ENCODE measurements around the gene LENG1. TPM values are rescaled to one million over a fixed set of nuclear protein-coding genes. Genes with fewer than 3 reads are reported as not detected.

LENG1 gene
- total and polyA plus RNA-seq, 4 experiments from 2014 or later = 9.9 to 22.7 (median 18.8) TPM

DNA sequence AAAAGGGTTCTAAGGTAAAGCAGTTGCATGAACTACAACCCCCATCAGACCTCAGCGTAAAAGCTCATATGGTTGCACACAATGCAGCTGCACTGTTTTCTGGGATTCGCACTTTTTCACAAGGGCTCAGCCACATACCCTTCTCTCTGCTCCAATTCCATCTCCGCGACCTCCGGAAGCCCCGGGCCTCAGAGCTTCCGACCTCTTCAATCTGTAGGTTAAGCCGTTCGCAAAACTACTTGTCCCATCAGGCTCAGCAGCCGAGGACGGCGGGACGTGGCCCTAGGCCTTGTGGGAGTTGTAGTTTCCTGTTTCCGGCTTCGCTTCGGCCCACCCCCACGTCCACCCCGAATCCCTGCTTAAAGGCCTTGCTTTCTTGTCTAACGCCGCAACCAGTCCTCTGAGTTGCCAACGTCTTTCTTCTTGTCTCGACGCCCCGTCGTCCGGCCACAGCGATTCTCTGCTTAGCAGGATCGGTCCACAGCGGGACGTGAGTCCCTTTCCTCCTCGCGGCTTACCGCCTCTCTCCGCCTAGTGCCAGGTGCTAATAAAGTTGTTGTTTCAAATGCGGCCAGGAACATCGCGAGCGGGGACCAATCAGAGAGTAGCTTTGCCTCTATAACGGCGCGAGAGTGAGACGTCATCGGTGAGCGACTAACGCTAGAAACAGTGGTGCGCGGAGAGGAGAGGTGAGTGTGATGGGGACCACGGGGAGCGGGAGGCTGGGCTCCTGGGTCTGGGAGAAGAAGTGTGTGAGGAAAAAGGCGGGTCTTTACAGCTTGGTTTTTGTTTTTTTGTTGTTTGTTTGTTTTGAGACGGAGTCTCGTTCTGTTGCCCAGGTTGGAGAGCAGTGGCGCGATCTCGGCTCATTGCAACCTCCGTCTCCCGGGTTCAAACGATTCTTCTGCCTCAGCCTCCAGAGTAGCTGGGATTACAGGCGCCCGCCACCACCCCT lies 44.1 kb downstream of the LENG1 start, which contains the start of the genes PRPF31 and TFPT:
Gene PRPF31, plus strand, starts transcription at position 646 of the 955 bp plus-strand sequence. CDS start 2,525 bp downstream, outside the sequence.
Gene TFPT, minus strand, starts transcription at position 549 of the 955 bp plus-strand sequence. Its CDS starts 388 bp downstream, at position 161.
- POLR2A ChIA-PET (ENCODE audit: partially characterized antibody) = interaction anchor here (0.9 to 5.1 kb wide), 20 partner anchors 9 to 720 kb away, joined by 3 to 113 read pairs (median 5); partner anchors contain the start of genes CNOT3, LENG1, LENG8 and LENG9
- Mint-ChIP-seq H3K27ac (peak within 1 kb of the TSS; percentile 91 to 97 (median 95)), H3K9me3 (peaks cover 0 to 8% (median 0%) of the 10 kb centered on the region in 8 donors), H3K4me1 (peaks cover 22 to 44% (median 28%) of the 10 kb centered on the region in 4 donors), H3K27me3 (peaks cover 0 to 2% of the 10 kb centered on the region in 2 donors), H3K4me3 (peak within 1 kb of the TSS; percentile 86 to 99 (median 95)), H3K36me3 (peaks cover 24 to 37% of the 10 kb centered on the region in 2 donors)
- Histone ChIP-seq H3K4me1 (ENCODE audit: insufficient read depth, low read length) (peaks cover 27% of the 10 kb centered on the region), H3K36me3 (ENCODE audit: insufficient read depth, low read length) (peaks cover 17% of the 10 kb centered on the region), H3K27me3 (ENCODE audit: insufficient read depth, low read length) (no peaks in the 10 kb centered on the region), H3K4me3 (ENCODE audit: low read length in 2 of 2) (peak within 1 kb of the TSS; percentile 80 to 81), H3K9me3 (ENCODE audit: control insufficient read depth in 1 of 2, low read length in 2 of 2) (no peaks in the 10 kb centered on the region), H3K27ac (ENCODE audit: low read depth, low read length) (peak within 1 kb of the TSS; percentile 75)
- peak; percentile 97 to 98 (median 97) for DNase-seq
- CTCF ChIA-PET (ENCODE audit: partially characterized antibody) = interaction anchor here (0.8 to 3.0 kb wide), 4 partner anchors 13 to 22 kb away, joined by 3 to 13 read pairs (median 10); partner anchors contain the start of genes CNOT3 and NDUFA3
- intact Hi-C loops (cut with micrococcal nuclease) = loop anchor here (1.0 to 10.0 kb wide), 7 partner anchors 13 to 591 kb away; partner anchors contain the start of genes CNOT3, LENG1, LENG8 and NDUFA3

DNA sequence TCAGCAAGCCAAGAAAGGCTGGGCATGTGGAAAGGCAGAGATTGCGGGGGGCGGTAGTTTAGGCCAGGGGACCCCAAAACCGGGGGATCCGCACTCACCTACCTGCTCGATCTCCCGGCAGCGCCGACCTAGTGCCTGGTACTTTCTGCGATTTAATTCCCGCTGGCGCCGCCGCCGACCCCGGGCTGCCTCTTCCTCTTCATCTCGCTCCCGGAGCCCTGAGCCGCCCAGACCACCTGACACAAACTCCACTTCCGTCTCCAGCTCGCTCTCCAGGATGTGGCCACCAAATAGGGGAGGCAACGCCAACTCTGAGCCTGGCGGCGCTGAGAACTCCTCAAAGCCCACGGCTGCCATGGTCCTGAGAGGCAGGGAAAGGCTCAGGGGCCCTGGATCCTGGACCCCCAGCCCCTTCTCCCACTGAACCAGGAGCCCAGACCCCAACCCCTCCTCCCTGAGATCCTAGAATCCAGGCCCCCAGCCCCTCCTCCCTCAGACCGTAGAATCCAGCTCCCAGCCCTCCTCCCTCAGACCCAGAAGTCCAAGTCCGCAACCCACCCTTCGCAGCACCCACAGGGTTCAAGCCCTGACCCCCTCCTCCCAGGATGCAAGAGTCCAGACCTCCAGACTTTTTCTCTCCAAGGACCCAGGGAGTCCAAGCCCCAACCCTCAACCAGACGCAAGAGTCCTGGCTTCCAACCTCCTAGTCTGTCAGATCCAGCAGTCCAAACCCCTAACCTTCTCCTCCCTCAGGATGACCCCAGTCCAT lies 45.0 kb downstream of the LENG1 start:
- H3K4me3 Mint-ChIP-seq = peak overlapping the region; percentile 86 to 99 (median 95)
- Histone ChIP-seq H3K27me3 (ENCODE audit: insufficient read depth, low read length) (no peaks in the 10 kb centered on the region), H3K4me3 (ENCODE audit: low read length in 2 of 2) (peak overlapping the region; percentile 80 to 81), H3K4me1 (ENCODE audit: insufficient read depth, low read length) (peaks cover 27% of the 10 kb centered on the region), H3K27ac (ENCODE audit: low read depth, low read length) (peak overlapping the region; percentile 75), H3K36me3 (ENCODE audit: insufficient read depth, low read length) (peaks cover 17% of the 10 kb centered on the region), H3K9me3 (ENCODE audit: control insufficient read depth in 1 of 2, low read length in 2 of 2) (no peaks in the 10 kb centered on the region)
- H3K27me3 Mint-ChIP-seq = peaks cover 0 to 2% of the 10 kb centered on the region in 2 donors
- CTCF ChIA-PET (ENCODE audit: partially characterized antibody) = interaction anchor here (1.2 to 3.0 kb wide), 4 partner anchors 12 to 45 kb away, joined by 3 to 13 read pairs (median 10); partner anchors contain the start of genes CNOT3, LENG1 and NDUFA3
- POLR2A ChIA-PET (ENCODE audit: partially characterized antibody) = interaction anchor here (1.0 to 5.1 kb wide), 18 partner anchors 10 to 720 kb away, joined by 3 to 113 read pairs (median 9); partner anchors contain the start of genes CNOT3, LENG1, LENG8 and LENG9
- peaks cover 0 to 6% (median 0%) of the 10 kb centered on the region in 8 donors for H3K9me3 Mint-ChIP-seq
- intact Hi-C loops (cut with micrococcal nuclease) = loop anchor here (1.0 to 10.0 kb wide), 7 partner anchors 12 to 590 kb away; partner anchors contain the start of genes CNOT3, LENG1, LENG8 and NDUFA3
- peaks cover 20 to 38% of the 10 kb centered on the region in 2 donors for H3K36me3 Mint-ChIP-seq
- DNase-seq = peak; percentile 38 to 72 (median 47)
- H3K27ac Mint-ChIP-seq = peak overlapping the region; percentile 91 to 97 (median 95)
- H3K4me1 Mint-ChIP-seq = peaks cover 22 to 44% (median 29%) of the 10 kb centered on the region in 4 donors

DNA sequence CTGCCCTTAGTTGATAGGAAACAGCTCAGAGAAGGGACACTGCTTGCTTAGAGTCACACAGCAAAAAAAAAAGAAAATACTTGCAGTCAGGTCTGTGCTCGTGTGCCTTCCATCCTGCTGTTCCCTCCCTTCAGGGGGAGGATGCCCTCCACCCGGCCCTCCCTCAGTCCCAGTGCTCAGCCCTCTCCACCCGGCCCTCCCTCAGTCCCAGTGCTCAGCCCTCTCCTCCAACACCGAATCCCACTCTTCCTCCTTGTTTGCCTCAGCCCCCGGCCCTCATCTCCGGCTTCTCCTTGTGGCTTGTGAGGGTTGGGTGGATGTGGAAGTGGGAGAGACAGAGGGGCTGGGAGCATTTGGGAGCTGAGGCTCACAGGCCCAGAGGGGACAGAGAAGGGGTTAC lies 49.9 kb downstream of the LENG1 start:
- Mint-ChIP-seq H3K9me3 (no peaks in the 10 kb centered on the region), H3K36me3 (peaks cover 23 to 48% of the 10 kb centered on the region in 2 donors), H3K27me3 (no peaks in the 10 kb centered on the region), H3K4me3 (no peak overlapping the region), H3K27ac (no peak overlapping the region), H3K4me1 (peaks cover 8 to 24% (median 18%) of the 10 kb centered on the region in 4 donors)
- H3K27me3 ChIP-seq (ENCODE audit: insufficient read depth, low read length) = no peaks in the 10 kb centered on the region
- ChIA-PET POLR2A (ENCODE audit: partially characterized antibody) (interaction anchor here (1.3 kb wide), 1 partner anchor 27 kb away, joined by 4 read pairs; the partner anchor contains the start of gene CNOT3), CTCF (ENCODE audit: partially characterized antibody) (no interaction called here)
- no peak overlapping the region for H3K4me3 ChIP-seq (ENCODE audit: low read length in 2 of 2)
- no peak for DNase-seq
- intact Hi-C loops (cut with micrococcal nuclease) = loop anchor here (10.0 kb wide), 2 partner anchors 585 to 1545 kb away; partner anchors contain the start of gene U2AF2
- H3K4me1 ChIP-seq (ENCODE audit: insufficient read depth, low read length) = peaks cover 10% of the 10 kb centered on the region
- no peaks in the 10 kb centered on the region for H3K9me3 ChIP-seq (ENCODE audit: control insufficient read depth in 1 of 2, low read length in 2 of 2)
- peaks cover 43% of the 10 kb centered on the region for H3K36me3 ChIP-seq (ENCODE audit: insufficient read depth, low read length)
- H3K27ac ChIP-seq (ENCODE audit: low read depth, low read length) = no peak overlapping the region

DNA sequence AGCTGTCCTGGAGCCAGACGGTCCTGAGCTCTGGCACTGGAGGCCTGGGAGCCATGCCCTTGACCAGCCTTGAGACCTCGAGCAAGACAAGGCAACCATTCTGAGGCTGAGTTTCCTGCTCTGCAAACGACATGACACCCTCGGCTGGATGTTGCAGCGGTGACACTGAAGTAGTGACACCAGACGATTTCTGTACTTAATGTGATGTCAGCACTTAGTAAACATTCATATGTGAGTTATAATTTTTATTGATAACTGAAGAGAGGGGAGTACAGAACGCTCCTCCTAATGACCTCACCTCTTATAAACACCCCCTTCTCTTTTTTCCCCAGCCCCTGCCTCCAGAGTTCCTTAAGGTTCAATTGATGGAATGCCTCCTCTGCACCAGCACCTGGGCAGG lies 51.0 kb downstream of the LENG1 start:
- H3K9me3 ChIP-seq (ENCODE audit: control insufficient read depth in 1 of 2, low read length in 2 of 2) = no peaks in the 10 kb centered on the region
- DNase-seq = no peak
- no peak overlapping the region for H3K4me3 ChIP-seq (ENCODE audit: low read length in 2 of 2)
- H3K36me3 ChIP-seq (ENCODE audit: insufficient read depth, low read length) = peaks cover 43% of the 10 kb centered on the region
- H3K27ac ChIP-seq (ENCODE audit: low read depth, low read length) = no peak overlapping the region
- peaks cover 5 to 22% (median 12%) of the 10 kb centered on the region in 4 donors for H3K4me1 Mint-ChIP-seq
- H3K36me3 Mint-ChIP-seq = peaks cover 23 to 47% of the 10 kb centered on the region in 2 donors
- intact Hi-C loops (cut with micrococcal nuclease) = loop anchor here (10.0 kb wide), 1 partner anchor 1546 kb away; the partner anchor contains the start of gene U2AF2
- peaks cover 11% of the 10 kb centered on the region for H3K4me1 ChIP-seq (ENCODE audit: insufficient read depth, low read length)
- ChIA-PET CTCF (ENCODE audit: partially characterized antibody) (no interaction called here), POLR2A (ENCODE audit: partially characterized antibody) (interaction anchor here (1.3 kb wide), 1 partner anchor 28 kb away, joined by 4 read pairs; the partner anchor contains the start of gene CNOT3)
- H3K27ac Mint-ChIP-seq = no peak overlapping the region
- no peak overlapping the region for H3K4me3 Mint-ChIP-seq
- no peaks in the 10 kb centered on the region for H3K27me3 ChIP-seq (ENCODE audit: insufficient read depth, low read length)
- no peaks in the 10 kb centered on the region for H3K27me3 Mint-ChIP-seq
- H3K9me3 Mint-ChIP-seq = no peaks in the 10 kb centered on the region

DNA sequence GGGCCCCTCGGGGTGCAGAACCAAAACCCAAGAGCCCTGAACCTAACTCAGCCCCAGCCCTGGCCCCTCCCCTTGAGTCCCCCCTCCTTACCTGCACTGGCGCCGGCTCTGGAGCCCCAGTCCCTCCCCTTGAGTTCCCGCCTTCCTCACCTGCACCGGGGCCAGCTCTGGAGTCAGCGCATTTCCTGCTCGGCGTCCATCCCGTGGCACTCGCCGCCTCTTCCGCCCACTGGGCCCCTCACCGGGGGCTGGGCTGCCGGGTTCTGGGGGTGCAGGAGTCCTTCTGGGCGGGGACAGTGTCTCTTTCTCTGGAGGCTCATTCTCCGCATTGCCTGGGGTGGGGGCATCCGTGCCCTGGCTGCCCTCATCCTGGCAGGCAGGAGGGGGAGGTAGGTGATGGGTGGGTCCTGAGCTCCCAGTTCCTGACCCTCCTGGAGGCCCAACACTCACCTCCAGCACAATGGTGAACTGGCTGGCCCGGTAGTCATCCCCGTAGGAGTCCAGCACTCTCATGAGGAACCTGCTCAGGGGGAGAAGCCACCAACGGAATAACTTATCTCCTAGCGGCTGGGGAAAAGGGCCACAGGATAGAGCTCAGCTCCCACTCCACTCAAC lies 51.5 kb downstream of the LENG1 start:
- DNase-seq = no peak
- Mint-ChIP-seq H3K36me3 (peaks cover 23 to 50% of the 10 kb centered on the region in 2 donors), H3K9me3 (no peaks in the 10 kb centered on the region), H3K4me3 (no peak overlapping the region), H3K27ac (no peak overlapping the region), H3K27me3 (no peaks in the 10 kb centered on the region), H3K4me1 (peaks cover 6 to 22% (median 15%) of the 10 kb centered on the region in 4 donors)
- no peaks in the 10 kb centered on the region for H3K27me3 ChIP-seq (ENCODE audit: insufficient read depth, low read length)
- CTCF ChIA-PET (ENCODE audit: partially characterized antibody) = no interaction called here
- no peaks in the 10 kb centered on the region for H3K9me3 ChIP-seq (ENCODE audit: control insufficient read depth in 1 of 2, low read length in 2 of 2)
- H3K4me3 ChIP-seq (ENCODE audit: low read length in 2 of 2) = no peak overlapping the region
- H3K27ac ChIP-seq (ENCODE audit: low read depth, low read length) = no peak overlapping the region
- H3K36me3 ChIP-seq (ENCODE audit: insufficient read depth, low read length) = peaks cover 43% of the 10 kb centered on the region
- intact Hi-C loops (cut with micrococcal nuclease) = loop anchor here (10.0 kb wide), 1 partner anchor 1547 kb away; the partner anchor contains the start of gene U2AF2
- peaks cover 16% of the 10 kb centered on the region for H3K4me1 ChIP-seq (ENCODE audit: insufficient read depth, low read length)
- POLR2A ChIA-PET (ENCODE audit: partially characterized antibody) = interaction anchor here (1.0 kb wide), 2 partner anchors 10 to 29 kb away, joined by 4 to 5 read pairs; partner anchors contain the start of gene CNOT3

DNA sequence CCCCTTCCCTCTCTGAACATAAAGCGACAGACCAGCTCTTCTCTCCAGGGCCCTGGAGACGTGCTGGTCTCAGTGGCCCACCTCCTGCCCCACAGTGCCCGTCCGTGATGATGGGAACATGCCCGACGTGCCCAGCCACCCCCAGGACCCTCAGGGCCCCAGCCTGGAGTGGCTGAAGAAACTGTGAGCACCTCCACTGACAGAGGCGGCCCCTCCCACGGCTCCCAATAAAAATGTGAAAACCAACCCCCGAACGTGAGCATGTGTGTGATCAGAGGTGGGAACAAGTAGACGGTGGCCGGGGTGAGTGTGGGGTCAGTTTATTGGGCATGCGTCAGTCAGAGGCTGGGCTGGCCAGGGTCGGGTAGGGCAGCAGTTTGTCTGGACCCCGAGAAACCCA lies 52.8 kb downstream of the LENG1 start:
- CTCF ChIA-PET (ENCODE audit: partially characterized antibody) = no interaction called here

More for the DNA sequence above, 52.8 kb downstream of the LENG1 start:
- H3K27me3 Mint-ChIP-seq = no peaks in the 10 kb centered on the region
- intact Hi-C loops (cut with micrococcal nuclease) = loop anchor here (10.0 kb wide), 1 partner anchor 1548 kb away; the partner anchor contains the start of gene U2AF2
- Histone ChIP-seq H3K27ac (ENCODE audit: low read depth, low read length) (no peak overlapping the region), H3K36me3 (ENCODE audit: insufficient read depth, low read length) (peaks cover 43% of the 10 kb centered on the region), H3K9me3 (ENCODE audit: control insufficient read depth in 1 of 2, low read length in 2 of 2) (no peaks in the 10 kb centered on the region), H3K27me3 (ENCODE audit: insufficient read depth, low read length) (no peaks in the 10 kb centered on the region), H3K4me3 (ENCODE audit: low read length in 2 of 2) (no peak overlapping the region), H3K4me1 (ENCODE audit: insufficient read depth, low read length) (peaks cover 17% of the 10 kb centered on the region)
- H3K36me3 Mint-ChIP-seq = peaks cover 23 to 51% of the 10 kb centered on the region in 2 donors
- H3K4me3 Mint-ChIP-seq = no peak overlapping the region
- peaks cover 13 to 29% (median 22%) of the 10 kb centered on the region in 4 donors for H3K4me1 Mint-ChIP-seq
- peak overlapping the region in 2 of 7 donors; percentile 41 to 48 for H3K27ac Mint-ChIP-seq
- no peak for DNase-seq
- H3K9me3 Mint-ChIP-seq = no peaks in the 10 kb centered on the region
- POLR2A ChIA-PET (ENCODE audit: partially characterized antibody) = no interaction called here
